ENCODE results near the gene UPP2. TPM values are rescaled to one million over a fixed set of nuclear protein-coding genes. Genes with fewer than 3 reads are reported as not detected.
A peak's percentile ranks its signal among the peaks of the same experiment; 100 is the strongest.

The UPP2 gene
- polyA plus RNA-seq, 2 of the 4 experiments (the other 2 are of a cell fraction): not detected

GRCh38 chr2:158179660-158180059, 78.0 kb downstream of the UPP2 start:
- ChIA-PET CTCF (interaction anchor here (0.6 to 5.3 kb wide), 12 partner anchors 9 to 580 kb away, joined by 3 to 60 read pairs (median 4); no protein-coding TSS in a partner anchor), POLR2A (no interaction called here)
- TF ChIP-seq CBX8 (IDR thresholded peaks at IDR 0.05) (no peak), RAD21 (conservative IDR thresholded peaks at IDR 0.05 in 1 of 2, IDR thresholded peaks at IDR 0.05 in 1 of 2) (peak; percentile 68 to 72), GATA3 (IDR thresholded peaks at IDR 0.05; ENCODE audit: borderline replicate concordance) (no peak), JUNB (IDR thresholded peaks at IDR 0.05) (no peak), SMC3 (IDR thresholded peaks at IDR 0.05) (peak; percentile 49; the same call in 2 of the 3 replicates), HES2 (IDR thresholded peaks at IDR 0.05) (no peak), BCL3 (IDR thresholded peaks at IDR 0.05) (no peak), POLR2AphosphoS2 (conservative IDR thresholded peaks at IDR 0.05; ENCODE audit: low read length) (no peak), ZC3H11A (IDR thresholded peaks at IDR 0.05) (no peak), KDM1A (IDR thresholded peaks at IDR 0.05; ENCODE audit: low read depth) (no peak), CEBPB (IDR thresholded peaks at IDR 0.05) (peak in 1 of 2 experiments; percentile 41; a peak in 2 of 4 replicates), CTCF (IDR thresholded peaks at IDR 0.05) (peak; percentile 59)
- no peak overlapping the region for H3K4me3 ChIP-seq
- FAIRE-seq (no peak), DNase-seq (ENCODE audit: low read depth in 1 of 2, low spot score in 1 of 2) (peak in 1 of 2 experiments; percentile 18), ATAC-seq (peak; percentile 54 to 74; a peak in 3 of 6 replicates)
- no peak overlapping the region for H3K4me2 ChIP-seq
- no peaks in the 10 kb centered on the region for H3K9me3 ChIP-seq
- H3K4me1 ChIP-seq: no peaks in the 10 kb centered on the region
- no peak overlapping the region for H3K27ac ChIP-seq
- 51% methylated on average over 2 of the region's 2 CpGs for WGBS (ENCODE audit: missing lambda C conversion rate)

- no peak for DNase-seq (ENCODE audit: low read depth in 1 of 2, low spot score in 1 of 2)
- 27% methylated on average over 2 of the region's 2 CpGs for WGBS (ENCODE audit: missing lambda C conversion rate)
- TF ChIP-seq HOXB5 (CRISPR knock-in tag; IDR thresholded peaks at IDR 0.05): no peak
- peak; percentile 83 for TF ChIP-seq MAFK (IDR thresholded peaks at IDR 0.05; ENCODE audit: partially characterized antibody)
- TF ChIP-seq RARB (CRISPR knock-in tag; IDR thresholded peaks at IDR 0.05): no peak
- no peak for ATAC-seq
- POLR2A ChIA-PET: no interaction called here
- no peak overlapping the region for H3K27ac ChIP-seq
- H3K4me3 ChIP-seq: no peak overlapping the region
- H3K4me2 ChIP-seq: no peak overlapping the region
- CTCF ChIA-PET: interaction anchor here (4.3 to 5.3 kb wide), 2 partner anchors 564 to 573 kb away, joined by 29 to 60 read pairs; no protein-coding TSS in a partner anchor
- no peak for FAIRE-seq
- no peaks in the 10 kb centered on the region for H3K4me1 ChIP-seq
- H3K9me3 ChIP-seq: no peaks in the 10 kb centered on the region
These were observed 79.5 kb downstream of the UPP2 start for GRCh38 chr2:158181171-158181570.

GRCh38 chr2:158182676-158183295, 81.1 kb downstream of the UPP2 start:
- FAIRE-seq: no peak
- Histone ChIP-seq H3K27ac (no peak overlapping the region), H3K4me2 (no peak overlapping the region), H3K9me3 (no peaks in the 10 kb centered on the region), H3K4me3 (no peak overlapping the region), H3K4me1 (no peaks in the 10 kb centered on the region)
- ChIA-PET POLR2A (no interaction called here), CTCF (no interaction called here)
- WGBS (ENCODE audit: missing lambda C conversion rate): 37% methylated on average over 3 of the region's 3 CpGs
- no peak for DNase-seq (ENCODE audit: low read depth in 1 of 2, low spot score in 1 of 2)
- no peak for TF ChIP-seq ZNF302 (CRISPR knock-in tag; IDR thresholded peaks at IDR 0.05)
- TF ChIP-seq SMC3 (IDR thresholded peaks at IDR 0.05): no peak
- TF ChIP-seq TP53 (CRISPR knock-in tag; IDR thresholded peaks at IDR 0.05): no peak
- no peak for TF ChIP-seq RFX5 (IDR thresholded peaks at IDR 0.05)
- no peak for TF ChIP-seq MAX (IDR thresholded peaks at IDR 0.05)
- no peak for TF ChIP-seq HOXA7 (CRISPR knock-in tag; IDR thresholded peaks at IDR 0.05)
- TF ChIP-seq CHD4 (IDR thresholded peaks at IDR 0.05; ENCODE audit: borderline replicate concordance): no peak
- TF ChIP-seq FOSL2 (IDR thresholded peaks at IDR 0.05): no peak
- no peak for TF ChIP-seq FOSL2 (CRISPR knock-in tag; IDR thresholded peaks at IDR 0.05)
- ATAC-seq: no peak

Measured in A549 (cell line).